Effector CD4-positive, alpha-beta T cell (primary cell): ENCODE measurements around the gene LSM12.
"Not testable (repeated sequence)": the region's sequence is repeated elsewhere in the genome, so short reads cannot be mapped to it uniquely, and the experiment has no call there.

Experiments
- DNase-seq: peaks from one replicate; pipeline ENCODE4 v3.0.0-alpha.2; 2020
- total RNA-seq: gene quantifications from one replicate; lab custom pipeline; 2026; lab: John Stamatoyannopoulos, UW

The LSM12 gene
- total RNA-seq, result 10.7 reads per million, percentile 33 among the genes with 10 or more reads in this experiment

DNA sequence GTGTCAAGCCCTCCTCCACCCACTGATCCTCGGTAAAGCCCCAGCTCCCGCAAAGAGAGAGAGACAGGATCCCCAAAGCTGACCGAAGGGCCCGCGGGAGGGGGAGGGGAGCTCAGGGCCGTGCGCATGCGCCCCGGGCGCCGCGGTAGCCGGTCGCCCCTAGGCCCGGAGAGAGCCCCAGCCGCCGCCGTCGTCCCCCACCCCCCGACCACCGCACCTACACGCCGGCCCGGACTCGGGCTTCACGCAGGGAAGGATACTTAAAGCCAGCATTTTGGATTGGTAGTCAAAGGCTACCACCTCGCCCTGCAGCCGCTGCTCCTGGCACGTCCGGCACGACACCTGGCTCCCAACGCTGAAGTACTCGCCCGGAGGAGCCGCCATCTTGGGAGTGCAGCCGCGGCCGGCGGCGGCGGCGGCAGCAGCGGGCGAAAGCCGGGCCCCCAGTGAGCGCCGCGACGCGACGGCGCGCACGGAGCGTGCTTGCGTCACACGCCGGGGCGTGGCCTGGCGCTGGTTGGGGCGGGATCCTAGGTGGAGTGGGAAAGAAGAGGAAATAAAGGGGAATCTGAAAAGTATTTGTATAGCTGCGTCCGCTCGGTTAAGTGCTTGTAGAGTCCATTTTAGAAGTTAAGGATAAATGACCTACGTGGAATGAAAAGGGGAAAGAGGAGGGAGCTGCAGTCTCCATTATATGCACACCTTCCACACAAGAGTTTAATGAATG is at the start of gene LSM12:
TSS of gene LSM12 (minus strand) at position 468 of the 727 bp plus-strand sequence. CDS start at position 384, 84 bp downstream.
- peak; percentile 80 for DNase-seq

DNA sequence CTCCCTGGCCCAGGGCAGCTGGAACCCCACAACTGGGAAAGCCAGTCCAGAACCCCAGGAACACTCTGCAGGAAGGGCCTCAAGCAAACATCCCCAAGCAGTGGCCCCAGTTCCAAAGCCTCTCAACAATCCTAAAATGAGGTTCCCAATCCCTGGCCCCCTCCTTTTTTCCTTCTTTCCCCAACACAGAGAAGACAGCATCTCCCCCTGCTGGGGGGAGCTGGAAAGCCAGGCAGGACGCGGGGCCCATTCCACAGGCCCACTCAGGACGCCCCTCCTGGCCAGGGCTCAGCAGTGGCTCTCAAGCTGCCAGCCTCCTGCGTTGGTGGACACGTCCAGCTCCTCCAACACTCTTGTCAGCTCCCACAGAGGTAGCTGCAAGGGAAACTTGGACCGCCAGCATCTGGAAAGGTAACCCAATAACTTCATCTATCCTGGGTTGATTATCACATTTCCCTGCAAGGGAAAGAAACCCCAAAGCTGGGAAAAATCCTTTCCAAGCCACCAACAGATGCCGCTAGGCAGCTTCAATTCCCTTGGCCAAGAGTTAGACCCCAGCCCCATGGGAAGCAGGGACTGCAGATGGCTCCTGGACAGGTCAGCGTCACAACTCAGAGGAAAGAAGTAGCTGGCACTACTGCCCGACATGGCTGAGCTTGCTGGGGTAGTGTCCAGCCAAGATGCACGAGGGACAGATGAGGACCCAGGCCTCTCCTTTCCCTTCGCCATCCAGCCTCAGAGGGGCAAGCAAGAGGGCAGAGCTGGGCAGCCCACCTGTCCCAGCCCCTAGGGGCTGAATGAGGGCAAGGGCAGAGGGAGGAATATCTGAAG is 49.3 kb upstream of the LSM12 start:
- DNase-seq, result no peak

DNA sequence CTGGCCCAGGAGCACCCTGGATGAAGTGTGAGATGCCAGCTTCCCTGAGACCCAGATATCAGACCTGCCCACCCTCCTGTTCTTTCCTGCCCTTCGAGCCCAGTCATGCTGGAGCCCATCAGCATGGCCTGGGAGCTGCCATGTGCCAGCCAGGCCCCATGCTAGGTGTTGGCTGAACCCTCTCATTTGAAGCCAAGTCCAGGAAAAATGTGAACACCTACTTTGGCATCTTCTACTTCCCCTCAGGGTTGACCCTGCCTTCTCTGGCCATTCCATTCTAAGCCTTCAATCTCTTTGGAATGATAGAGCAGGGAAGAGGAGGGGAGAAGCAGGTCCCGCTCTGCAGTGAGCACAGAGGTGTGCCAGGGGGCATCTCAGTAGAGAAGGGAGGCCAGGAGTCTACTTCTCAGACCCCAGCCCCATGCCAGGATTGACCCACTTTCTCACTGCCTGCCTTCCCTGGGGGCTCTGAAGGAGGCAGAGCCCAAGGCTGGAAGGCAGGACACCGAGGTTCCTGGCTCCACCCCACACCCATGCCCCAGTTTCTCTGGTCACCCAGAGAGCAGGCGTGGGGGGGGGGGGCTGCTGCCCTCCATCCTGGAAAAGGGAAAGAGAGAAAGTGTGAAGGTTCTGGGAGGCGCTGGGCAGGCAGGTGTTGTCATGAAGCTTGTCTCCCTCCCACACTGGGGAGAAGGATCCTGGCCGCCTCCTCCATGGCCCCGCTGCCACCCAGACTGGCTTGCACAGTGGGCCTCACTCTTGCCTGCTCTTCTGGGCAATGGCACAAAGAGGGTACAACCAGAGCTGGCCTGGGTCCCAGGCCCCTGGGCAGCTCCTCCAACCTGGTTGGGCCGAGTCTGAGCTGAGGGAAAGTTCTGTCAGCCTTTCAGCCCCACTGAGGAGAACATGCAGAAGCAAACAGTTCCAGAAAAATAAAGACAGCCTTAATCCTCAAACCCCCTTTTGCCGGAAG is 47.7 kb upstream of the LSM12 start:
- DNase-seq, result no peak

DNA sequence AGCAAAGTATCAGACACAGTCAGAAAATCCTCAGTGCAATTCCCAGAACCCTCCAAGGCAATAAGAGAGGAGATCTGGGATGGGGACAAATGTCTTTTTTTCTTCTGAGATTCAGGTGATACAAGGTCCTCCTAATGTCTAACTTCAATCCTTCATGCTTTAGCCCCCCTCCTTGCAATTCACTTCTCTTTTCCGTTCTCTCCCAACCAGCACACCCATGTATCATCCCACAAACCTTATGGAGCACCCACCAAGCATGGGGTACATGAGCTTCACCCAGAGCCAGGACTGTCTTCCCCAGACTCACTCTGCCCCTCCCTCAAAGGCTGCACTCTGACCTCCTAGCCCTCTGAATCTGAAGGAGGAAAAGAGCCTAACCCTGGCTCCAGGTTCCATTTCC is 46.9 kb upstream of the LSM12 start:
- DNase-seq, result no peak

DNA sequence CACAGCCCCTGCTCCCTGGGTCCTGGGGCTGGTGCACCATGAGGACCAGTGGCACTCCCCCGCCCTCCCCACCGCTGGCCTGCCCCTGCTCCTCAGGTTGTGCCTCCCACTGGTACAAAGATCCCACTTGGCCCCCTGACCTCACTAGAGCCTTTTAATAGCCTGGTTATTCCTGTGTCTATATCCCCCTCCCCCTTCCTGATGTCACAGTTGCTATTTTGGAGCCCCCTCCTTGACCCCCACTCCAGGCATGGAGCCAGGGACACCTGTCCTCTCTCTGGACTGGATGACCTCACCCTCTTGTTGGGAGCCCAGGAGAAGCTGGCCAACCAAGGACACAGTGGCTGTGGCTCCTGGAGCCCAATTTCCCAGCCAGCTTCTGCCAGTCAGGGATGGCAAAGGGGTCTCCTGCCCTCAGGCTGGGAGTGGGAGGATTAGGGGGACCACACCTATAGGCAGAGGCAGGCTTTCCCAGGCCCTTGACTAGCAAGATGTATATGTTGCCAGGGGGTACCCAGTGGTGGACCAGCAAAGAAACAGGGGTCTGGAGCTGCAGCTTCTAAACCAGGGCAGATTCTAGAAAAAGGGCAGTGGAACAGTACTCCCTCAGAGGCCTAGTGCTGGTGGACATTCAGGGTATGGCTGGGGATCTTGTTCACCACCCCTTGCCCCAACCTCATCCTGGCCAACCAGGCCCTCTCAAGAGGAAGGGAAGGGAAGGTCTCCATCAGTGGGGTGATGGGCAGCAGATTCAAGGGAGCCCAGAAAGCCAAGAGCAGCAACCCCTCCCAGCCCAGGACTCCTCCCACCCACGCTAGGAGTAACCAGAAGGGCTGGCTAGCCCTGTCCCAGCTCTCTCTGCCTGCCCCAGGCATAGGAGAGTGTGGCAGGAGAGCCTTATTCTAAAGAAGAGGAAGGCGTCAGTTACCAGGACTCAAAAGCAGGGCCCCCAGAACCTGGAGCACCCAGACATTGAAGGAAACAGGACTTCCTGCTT is 46.1 kb upstream of the LSM12 start:
- no peak for DNase-seq

DNA sequence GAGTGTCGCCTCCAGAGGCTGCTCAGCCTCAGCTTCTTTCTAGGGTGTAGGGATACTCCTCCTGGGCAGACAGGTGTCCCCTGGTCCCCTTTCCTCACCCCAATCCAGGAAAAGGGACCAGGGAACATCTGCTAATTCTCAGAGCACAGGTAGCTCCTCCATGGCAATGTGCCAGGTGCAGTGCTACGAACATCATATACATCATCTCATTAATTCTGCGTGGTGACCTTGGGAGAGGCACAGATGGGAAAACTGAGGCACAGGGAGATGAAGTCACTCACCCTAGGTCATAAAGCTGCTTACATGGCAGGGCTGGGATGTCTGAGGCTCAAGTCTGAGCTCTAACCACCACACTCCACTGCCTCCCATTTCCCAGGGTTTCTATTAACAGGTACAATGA is 45.3 kb upstream of the LSM12 start:
- DNase-seq, result no peak

DNA sequence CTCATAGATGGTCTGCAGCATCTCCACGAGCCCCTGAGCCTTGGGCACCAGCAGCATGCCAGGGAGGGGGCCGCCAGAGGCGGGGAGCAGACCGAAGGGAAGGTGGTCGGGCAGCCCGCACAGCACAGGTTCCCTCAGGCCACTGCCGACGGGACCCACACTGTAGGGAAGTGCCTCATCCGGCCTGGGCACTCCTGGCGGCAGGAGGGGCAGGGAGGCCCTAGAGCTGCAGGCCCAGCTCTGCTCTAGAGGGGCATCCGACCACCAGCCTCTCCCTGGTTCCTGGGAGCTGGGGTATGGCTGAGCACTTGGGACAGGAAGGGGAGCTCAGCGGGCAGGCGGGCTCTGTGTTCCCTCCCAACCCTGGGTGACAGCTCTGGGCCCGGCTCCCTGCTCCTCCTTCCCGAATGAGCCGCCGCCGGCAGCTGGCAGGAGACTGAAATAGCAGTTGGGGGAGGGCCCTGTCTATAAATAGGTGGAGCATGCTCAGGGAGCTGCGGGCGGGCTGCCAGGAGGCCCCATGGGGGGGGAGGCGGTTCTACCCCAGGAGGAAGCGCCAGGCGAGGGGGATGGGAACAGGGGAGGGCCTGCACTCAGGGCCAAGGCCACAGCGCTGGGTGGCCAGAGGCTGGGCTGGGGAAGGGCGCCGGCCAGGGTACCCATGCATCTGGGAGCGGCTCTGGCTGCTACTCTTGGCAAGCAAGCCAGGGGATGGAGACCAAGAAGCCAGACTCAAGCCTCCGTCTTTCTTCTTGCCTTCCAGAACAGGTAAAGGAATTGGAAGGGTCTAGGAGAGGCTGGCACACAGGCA is 44.6 kb upstream of the LSM12 start:
- no peak for DNase-seq

DNA sequence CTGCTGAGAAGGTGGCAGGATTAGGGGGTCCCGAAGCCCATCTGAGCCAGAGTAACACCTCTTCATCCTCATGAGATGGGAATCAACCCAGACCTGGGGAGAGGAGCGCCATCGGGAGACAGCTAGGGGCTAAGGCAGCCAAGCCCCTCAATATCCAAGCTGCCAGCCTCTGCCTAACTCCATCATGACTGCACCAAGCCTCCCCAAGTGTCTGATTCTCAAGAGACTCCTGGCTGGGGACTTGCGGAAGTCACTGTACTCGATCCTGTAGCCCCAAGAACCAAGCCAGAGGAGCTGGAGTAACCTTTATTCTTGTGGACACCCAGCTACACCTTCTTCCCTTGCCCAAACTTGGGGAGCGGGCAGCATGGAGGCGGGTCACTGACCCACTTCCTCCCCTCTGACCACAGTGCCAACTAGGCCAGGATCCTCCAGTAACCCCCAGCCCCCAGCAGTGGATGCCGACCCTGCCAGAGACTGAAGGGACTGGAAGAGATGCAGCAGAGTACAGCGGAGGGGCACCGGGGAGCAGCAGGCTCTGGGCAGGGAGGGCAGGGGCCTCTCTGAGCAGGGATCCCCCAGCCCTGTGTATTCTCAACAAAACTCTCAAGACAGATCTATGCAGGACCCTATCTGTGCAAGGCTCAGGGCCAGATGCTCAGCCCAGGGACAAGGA is 43.7 kb upstream of the LSM12 start:
- DNase-seq, result no peak

DNA sequence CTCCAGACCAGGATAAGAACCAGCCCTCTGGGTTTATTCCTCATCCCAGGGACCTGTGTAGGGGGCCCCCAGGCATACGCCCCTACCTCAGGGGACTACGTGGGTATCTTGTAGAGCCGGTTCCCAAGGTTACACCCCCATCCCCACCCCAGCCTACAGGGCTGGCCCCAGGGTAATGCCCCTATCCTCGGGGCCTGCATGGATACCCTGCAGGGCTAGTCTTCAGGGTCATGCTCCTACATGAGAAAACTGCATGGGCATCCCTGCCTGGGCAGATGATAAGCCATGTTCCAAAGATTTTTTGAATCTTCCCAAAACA is 42.8 kb upstream of the LSM12 start:
- no peak for DNase-seq

DNA sequence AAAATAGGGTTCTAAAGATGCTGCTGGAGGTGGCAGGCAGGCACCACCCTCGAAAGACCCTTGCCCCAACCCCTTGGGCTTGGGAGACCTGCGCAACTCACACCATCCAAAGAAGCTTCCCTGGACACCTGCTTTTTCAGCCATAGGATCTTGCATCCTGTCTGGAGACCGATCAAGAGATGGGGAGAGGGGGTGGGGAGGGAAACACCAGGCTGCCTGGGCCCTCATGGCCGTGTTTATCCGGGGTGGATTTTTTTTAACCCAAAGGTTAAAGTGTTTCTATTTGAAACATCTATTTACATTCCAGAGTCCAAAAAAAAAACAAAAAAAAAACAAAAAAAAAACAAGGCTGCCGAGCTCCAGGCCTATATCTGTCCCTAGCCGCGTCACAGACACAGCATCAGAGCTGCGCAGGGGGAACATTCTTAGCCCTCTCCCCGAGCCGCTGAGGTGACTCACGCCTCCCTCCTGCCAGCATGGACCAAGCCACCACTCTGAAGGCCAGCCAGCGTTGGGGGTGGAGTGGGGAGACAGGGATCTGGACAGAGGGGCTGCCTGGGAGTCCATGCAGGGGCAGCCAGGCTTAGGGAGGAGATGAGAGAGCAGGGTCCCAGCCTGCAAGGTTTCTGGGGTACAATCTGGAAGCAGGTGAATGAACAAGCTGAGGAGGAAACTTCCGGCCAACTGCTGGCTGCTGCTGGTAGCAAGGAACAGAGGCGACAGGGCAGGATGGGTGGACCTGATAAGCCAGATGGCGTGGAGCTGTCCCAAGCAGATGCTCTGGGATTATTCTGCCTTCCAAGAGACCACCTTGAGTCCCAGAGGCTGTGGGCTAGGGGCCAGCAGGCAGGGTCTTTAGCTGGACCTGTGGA is 42.2 kb upstream of the LSM12 start:
- DNase-seq, result no peak

DNA sequence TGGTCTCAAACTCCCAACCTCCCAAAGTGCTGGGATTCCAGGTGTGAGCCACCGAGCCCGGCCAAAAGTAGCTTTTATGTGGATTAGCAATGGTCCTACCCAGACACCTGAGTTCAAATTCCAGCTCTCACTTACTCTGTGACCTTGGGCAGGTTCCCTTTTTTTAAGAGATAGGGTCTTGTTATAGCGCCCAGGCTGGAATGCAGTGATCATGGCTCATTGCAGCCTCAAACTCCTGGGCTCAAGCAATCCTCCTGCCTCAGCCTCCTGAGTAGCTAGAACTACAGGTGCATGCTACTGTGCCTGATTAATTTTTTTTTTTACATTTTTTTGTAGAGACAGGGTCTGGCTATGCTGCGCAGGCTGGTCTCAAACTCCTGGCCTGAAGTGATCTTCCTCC is 40.3 kb upstream of the LSM12 start:
- no peak for DNase-seq

DNA sequence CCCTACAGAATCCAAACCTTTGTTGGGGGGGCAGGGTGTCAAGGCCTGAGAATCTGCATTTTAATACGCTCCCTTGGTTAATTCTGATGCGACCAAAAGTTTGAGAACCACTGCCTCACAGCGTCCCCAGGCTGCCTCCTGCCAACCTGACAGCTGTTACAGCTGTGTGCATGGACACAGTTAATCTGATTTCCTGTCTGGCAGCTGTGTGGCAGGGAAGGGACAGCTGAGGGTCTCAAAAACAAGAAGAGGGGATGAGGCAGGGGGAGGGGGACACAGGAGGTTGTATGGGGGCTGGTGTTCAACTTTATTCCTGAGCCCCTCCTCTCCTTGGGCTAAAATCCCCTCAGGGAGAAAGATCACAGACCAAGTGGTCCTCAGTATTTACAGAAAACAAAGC is 39.5 kb upstream of the LSM12 start:
- DNase-seq, result no peak

DNA sequence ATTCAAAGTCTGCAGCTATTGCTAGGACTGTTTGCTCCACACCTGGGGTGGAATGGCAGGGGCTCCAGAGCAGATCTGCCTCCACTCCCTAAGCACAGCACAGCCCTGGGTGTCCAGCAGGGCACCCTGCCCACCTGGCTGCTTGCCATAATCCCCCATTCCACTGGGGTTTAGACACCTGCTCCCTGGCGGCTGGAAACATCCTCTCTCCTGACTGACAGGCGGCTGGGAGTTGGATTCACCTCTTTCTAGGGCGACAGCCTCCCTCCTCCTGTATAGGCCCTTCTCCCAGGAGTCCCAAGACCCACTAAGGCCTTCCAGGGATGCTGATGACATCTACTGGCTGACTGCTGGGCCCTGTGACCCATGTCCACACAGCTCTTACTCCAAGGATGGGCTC is 39.0 kb upstream of the LSM12 start:
- DNase-seq, result no peak

DNA sequence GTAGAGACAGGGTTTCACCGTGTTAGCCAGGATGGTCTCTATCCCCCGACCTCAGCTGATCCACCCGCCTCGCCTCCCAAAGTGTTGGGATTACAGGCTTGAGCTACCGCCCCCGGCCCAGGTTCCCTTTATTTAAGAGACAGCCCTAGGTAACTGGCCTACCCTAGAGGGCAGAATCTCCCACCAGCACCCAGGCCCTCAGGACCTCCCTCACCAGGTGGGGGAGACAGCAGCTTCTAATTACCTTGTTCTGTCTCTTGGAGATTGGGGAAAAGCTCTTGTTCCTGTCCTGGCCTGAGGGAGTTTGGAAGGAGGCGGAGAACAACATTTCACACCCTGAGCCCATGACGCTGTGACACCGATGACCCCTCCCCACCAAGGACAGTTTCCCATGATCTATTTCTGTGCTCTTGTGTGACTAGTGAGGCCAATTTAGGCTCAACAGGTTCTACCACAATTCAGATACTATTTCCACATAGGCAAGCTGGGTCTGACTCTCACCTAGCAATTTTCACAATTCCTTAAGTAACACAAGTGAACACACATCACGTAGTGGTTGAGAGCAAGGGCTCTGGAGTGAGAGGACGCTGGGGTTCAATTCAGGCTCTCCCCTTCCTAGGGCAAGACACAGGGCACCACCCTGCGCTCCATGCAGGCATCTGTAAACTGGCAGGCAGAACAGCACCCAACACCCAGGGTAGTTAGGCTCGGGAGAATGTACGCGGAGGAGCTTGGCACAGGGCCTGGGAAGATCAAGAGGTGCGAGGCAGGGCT is 36.6 kb upstream of the LSM12 start:
- no peak for DNase-seq

DNA sequence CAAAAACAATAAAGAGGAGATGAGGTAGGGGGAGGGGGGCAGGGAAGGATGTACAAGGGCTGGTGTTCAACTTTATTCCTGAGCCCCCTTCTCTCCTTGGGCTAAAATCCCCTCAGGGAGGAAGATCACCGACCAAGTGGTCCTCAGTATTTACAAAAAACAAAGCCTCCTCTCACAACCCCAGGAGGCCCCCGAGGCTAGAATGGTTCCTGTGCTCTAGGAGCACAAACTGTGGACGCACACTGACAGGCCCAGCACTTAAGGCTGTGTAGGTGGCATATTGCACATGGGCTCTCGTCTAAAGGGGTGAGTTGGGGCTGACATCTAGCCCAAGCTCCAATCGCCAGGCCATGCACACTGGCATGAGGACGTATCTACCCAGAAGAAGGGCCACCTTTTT is 35.4 kb upstream of the LSM12 start:
- DNase-seq, result not testable (repeated sequence)

DNA sequence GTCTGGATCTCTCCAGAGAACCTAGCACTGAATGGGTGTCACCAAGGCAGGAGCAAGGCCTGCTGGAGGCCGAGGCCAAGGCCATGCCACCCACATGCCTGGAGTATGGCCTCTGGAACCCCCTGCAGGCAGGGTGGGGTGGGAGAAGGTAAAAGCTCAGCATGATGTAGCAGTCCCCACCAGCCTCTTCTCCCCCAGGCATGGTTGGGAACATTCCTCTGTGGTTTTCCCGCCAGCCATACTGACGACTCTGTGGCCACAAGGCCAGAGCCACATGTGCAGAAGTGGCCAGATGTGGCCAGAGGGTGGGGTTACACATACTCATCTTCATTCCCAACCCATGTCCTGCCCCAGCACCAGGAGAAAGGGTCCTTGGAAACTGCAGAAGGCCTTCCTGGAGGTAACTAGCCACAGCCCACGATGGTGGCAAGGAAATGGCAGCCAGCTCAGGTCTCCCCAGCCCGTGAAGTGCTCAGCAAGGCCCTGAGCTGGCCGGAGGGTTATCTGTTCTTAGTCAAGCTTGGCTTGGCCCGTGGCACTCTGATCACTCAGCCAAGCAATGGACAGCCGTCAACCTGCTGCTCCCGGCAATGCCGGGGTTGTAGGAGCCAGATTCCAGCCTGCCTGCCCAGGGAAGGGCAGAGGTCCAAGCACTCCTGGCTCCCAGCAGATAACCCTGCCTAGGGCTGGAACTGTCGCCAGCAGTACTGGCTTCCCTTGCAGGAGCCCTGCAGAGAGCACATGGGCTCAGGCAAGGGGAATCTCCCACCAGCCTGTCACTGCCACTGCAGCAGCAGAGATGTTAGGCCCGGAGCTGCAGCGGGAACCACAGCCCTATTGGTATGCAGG is 30.9 kb upstream of the LSM12 start:
- no peak for DNase-seq
